ENCODE results near the gene TUT7.

The TUT7 gene

DNA sequence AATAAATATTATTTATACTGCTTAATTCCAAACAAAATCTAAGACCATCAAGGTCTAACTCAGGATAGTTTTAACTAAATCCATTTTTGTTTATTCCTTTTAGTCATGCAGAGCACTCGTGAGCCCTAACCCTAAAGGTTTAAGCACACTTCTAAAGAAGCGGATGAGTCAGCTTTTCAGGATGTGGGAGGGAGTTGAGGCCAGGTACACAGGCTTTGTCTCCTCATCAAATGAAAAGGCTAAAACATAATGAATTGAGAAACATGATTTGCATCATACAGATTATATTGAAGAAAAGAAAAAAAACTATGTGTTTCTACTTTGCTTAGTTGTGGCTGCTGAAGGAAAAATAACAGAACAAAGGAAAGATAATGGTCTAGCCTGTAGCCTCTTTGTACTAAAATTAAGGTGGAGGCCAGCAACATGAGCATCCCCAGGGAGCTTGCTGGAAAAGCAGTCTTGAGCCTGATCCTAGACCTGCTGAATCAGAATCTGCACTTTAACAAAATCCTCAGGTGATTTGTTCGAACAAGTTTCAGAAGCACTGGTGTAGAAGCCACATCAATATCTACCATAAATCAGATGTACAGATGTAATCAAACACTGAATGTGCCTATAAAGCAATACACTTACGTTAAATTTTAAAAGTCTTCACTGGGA is 50.8 kb downstream of the TUT7 start:
- no peak for DNase-seq

DNA sequence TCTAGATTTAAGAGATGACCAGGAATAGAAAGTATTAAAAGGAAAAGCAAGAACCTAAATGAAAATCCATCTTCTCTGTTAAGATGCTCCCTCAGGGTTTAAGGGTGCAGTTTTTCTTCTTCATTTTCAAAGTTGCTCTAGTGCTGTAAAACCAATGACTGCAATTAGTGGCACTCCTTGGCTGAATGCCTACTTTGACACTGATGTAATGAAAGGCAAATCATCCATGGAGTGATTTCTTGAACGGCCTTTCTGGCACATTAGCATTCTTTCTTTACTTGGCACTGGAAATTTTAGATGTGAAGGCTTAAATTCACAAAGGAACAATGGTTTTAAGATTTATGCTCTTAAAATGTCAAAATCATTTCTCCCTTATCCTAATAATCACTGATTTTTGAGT is 52.5 kb downstream of the TUT7 start:
- no peak for DNase-seq

DNA sequence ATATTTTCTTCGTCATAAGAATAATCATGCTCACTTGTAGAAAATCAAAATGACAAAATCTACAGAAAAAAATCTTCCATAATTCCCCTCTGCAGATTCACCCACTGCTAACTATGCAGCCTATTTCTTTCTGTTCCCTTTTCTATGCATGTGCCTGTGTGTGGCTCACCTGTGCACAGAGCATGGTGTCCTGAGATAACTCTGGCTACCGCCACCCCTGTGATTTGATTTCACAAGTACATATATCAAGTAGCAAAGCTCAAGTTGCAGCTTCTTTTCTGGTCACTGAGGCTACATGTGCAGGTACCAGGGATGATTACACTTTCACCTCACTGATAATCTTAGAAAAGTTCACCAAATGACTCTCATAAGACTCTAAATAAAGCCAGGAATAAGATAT is 53.5 kb downstream of the TUT7 start:
- no peak for DNase-seq

DNA sequence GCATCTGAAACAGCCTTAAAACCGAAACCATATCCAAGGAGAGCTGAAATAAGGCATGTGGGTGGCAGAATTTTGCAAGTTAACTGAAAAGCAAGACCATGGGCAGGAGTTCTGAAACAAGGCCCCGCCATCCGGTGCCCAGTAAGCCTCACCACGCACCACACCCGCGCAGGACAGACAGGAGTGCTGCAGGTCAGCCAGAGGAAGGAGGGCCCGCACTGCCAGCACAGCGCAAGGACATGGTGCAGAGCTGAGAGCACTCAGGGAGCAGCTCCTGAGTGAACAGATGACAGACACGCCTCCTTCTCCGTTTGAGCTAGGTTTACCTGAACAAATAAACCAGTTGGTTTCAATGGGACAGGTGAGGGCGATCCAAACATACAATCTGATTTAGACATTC is 55.3 kb downstream of the TUT7 start:
- no peak for DNase-seq

DNA sequence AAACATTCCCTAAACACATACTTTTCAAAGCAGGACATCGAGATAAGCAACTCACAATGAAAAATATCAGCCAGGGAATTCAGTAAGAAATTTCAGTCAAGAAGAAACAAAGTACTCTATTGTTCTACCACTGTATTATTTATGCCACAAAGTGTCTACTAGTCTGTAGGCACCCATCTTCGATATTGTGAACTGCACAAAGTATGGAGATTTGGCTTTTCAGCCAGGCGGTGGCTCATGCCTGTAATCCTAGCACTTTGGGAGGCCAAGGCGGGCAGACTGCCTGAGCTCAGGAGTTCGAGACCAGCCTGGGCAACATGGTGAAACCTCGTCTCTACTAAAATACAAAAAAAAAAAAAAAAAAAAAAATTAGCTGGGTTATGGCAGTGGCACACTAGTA is 63.9 kb downstream of the TUT7 start:
- DNase-seq: peak; percentile 40

DNA sequence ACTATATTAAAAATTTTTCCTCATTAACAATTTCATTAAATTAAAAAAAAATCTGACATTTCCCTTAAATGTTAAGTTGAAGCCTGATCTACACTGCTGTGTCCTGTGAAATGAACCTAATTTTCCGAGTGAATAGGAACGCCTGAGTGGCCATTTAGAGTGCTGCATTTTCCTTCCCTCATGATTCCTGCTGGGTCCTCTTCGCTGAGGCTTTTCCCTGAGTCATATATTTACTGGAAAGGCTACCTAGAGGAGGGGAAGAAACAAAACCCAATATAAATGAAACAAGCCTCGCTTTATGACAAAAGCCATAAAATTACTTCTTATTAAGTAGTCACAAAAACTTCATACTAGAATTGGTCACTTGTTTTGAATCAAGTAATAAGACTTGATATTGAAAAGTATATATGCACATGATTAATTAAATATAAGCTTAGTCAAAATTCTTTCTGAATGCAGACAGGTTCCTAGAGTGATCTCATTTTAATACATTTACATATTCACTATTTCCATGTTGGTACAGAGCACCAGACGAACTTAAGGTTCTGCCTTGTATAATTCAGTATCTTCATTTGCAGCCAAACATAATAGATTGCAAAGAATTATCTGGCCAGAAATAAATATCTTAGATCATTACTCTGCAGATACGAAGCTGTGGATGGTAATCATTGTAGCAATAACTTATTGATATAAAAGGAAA is 65.6 kb downstream of the TUT7 start:
- no peak for DNase-seq

DNA sequence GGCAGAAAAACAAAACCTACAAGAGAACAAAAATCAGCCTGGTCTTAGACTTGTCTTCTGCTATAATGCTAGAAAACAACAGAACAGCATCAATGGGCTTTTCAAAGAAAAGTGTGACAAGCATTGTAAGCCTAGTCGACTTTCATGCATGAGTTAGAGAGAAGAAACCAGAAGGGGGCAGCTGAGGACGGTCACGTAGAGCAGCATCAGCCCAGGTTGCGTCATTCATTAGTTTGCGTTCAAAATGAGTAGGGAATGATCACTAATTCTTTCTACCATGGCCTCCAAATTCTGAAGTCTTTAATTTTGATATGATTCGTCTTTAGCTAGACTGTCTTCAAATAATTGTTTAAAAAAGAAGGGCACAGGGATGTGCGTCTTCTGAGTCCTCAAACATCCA is 67.2 kb downstream of the TUT7 start:
- no peak for DNase-seq

DNA sequence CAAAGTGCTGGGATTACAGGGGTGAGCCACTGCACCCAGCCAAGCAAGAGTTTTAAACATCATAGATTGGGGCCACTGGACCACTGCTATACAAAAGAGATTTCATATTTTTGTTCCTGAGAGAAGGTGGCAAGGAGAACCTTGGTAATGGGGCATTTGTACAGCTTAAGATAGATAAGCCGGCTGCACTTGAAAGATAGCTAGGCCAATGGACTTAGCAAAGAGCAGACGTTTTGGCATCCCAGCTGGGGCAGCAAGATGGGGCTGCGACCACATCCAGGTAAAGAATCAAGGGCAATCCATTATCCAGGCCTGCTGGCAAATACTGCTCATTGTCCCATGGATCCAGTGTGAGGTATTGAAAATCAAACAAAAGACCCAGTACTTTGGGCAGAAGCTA is 67.9 kb downstream of the TUT7 start:
- DNase-seq: no peak

DNA sequence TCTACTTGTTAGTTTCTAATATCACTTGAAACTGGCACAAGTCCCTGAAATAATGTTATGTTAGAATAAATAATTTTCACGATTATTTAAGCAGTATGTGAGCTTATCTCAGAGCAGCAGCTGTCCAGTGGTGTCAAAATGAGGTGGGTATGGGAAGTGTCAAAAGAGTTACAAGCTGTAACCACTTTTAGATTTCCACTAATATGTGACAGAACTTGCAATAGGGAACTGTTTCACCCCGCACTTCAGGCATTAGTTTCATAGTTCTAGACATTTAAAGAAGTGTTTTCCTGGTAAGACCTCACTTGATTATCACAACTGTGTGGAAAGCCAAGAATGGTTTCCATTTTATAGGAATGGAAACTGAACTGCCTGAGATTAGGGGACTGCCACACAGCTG is 68.9 kb downstream of the TUT7 start:
- DNase-seq: no peak

DNA sequence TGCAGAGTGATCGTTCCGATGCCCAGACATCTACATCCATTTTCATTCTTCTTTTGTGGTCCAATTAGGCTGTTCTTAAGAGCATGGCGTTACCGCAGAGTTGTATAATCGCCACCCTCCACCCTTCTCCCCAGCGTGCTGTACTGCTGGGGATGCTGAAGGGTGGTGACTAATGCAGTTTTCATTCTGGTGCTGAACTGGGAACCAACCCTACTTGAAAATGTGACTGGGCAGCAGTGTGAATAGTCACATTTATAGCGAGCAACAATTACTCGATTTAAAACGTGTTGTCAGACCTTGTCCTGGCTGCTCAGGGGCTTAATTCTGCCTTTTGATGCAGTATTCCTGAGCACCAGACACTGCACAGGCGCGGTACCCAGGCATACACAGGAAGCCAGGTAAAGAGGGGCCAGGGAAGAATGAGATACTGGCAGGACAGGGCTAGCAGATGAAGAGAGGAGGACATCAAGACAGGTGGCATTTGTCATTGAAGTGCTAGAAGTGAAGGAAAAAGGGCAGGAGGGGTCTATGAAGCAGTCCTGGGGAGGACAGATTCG is 71.2 kb downstream of the TUT7 start:
- DNase-seq: no peak

DNA sequence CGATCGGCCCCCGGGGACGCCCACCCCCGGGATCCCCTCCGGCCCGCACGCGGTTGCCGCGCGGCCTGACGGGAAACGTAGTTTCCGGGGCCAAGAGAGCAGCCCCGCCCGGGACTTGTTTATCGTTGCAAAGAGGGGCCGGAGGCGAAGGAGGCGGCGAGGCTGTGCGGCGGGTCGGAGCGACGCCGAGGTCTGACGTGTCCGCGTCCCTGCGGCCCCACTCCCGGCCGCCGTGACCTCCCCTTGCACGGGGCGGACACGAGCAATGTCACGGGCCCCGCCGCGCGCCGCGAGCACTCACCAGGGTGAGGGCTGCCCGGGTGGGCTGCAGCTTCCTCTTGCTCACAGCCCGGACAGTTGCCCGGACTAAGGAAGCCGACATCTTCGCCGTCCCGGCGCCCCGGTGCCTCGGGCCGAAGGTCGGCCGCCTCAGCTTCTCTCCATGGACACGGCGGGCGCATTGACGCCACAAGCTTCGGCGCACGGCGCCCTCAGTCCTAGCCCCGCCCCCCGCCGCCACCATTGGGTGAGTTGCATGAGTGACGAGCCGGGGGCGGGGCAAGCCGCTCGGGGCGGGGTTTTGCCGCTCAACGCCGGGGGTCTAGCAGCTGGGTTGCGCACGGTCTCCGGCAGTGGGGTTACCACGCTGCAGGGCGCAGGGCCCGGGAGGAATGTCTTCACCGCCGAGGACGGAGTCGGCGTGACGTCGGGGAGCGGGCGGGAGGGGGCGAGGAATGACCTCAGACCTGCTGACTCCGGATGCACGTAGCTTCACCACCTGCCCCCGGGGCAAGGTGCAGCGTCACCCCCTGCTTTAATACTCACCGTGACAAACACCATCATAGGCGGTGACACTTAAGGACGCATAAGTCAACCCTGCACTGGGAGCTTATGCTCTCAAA is 71.9 kb downstream of the TUT7 start, which contains the start of gene ISCA1:
Gene ISCA1 (minus strand): TSS at position 462 of the 902 bp plus-strand sequence. CDS start 80 bp downstream, at position 382.
- peak; percentile 91 for DNase-seq

DNA sequence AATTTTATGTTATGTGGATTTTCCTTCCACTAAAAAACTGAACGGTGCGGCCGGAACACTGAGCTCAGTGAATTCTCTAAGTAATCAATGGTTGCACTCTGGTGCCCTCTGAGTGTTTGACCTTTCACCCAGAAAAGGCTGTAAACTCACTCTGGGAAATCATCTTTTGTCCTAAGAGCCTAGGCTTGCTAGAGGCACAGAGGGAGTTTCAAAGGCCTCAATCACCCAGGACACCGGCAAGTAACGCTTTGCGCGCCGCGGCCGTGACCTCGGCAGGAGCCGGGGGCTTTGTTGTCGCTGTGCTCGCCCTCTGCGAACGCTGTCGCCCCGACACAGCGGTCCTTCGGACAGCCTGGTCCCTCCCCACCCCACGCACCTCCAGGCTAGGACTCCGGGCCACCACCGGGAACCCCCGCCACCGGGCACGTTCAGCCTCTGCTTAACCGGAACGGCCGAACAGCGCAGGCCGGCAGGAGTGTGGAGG is 72.6 kb downstream of the TUT7 start:
- no peak for DNase-seq

DNA sequence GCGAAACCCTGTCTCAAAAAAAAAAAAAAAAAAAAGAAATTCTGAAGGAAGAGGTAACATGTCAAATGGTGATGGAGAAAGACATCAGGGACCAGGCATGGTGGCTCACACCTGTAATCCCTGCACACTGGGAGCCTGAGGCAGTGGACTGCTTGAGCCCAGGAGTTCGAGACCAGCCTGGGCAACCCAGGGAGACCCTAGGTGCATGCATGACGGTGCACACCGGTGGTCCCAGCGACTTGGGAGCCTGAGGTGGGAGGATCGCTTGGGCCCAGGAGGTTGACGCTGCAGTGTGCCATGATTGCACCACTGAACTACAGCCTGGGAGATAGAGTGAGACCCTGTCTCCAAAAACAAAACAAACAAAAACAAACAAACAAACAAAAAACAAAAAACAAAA is 73.6 kb downstream of the TUT7 start:
- no peak for DNase-seq

DNA sequence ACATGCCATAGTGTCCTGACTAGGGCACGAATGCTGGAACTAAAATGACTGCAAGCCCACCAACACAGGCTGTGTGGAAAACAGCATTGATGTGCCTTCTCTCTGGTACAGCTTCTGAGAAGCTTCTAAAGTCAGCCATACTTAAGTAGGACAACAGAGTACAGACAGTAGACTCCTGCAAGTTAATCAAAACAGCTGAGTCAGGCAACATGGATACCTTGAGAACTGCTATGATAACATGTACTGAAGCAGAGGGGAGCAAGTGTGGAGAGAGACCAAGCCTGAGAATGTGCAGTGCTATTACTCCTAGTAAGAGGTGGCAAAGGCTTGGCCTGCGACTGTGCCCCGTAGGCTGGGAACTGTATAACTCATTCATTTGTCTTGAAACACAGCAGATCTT is 74.4 kb downstream of the TUT7 start:
- DNase-seq: no peak

DNA sequence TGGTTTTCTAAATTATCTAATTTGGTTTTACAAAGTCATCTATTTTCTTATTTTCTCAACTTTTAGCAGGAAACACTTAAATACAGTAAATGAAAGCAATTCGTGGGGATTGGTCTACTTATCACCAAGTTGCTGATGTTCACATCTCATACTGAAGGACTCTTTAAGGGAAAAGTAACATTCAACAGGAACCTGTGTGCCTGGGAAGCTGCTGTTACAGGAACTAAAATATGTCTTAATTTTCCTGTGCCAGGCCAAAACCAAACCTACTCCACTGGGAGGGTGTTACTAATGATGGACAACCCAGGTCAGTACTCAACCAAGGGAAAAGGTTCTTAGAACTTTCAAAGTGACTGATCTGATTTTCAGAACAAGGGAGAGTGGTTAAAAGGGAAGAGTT is 77.1 kb downstream of the TUT7 start:
- no peak for DNase-seq

DNA sequence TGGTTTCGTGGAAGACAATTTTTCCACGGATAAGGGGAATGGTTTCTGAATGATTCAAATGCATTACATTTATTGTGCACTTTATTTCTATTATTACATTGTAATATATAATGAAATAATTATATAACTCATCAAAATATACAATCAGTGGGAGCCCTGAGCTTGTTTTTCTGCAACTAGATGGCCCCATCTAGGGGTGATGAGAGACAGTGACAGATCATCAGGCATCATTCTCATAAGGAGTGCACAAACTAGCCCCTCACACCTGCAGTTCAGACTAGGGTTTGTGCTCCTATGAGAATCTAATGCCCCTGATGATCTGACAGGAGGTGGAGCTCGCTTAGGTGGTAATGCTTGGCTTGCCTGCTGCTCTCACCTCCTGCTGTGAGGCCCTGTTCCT is 78.2 kb downstream of the TUT7 start:
- DNase-seq: no peak

DNA sequence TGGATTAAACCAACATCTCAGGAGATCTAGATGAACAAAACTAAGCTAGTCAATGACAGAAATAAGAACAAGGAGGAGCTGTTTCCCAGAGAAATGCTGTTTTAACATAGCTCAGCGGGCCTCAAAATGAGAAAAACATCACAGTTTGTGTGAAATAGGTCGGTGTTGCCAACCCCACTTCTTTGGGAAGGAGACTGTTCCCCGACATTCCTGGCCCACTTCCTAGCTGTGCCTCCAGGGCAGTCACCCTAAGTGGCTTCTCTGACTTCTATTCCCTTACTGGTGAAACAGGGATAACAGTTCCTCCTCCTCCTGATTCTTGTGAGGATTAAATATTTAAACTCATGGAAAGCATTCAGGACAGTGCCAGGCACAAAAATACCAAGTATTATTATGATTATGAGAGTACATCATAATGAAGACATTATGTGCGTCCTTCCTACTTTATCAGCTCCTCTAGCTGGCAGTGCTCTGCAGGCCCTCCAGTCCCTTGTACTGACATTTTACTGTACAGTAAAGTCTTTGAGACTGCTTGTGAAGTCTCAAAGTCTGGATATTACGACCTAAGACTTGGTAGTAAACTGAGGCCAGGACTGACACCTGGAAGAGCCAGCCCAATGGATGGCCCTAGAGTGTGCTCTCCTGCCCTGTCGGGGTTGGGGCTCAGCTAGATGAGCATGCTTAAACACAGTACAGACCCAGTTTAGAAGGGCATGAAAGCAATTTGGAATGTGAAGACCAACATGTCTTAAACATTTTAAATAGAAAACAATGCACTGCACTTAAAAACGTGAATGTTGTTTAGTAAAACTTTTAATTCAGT is 79.2 kb downstream of the TUT7 start:
- DNase-seq: no peak

DNA sequence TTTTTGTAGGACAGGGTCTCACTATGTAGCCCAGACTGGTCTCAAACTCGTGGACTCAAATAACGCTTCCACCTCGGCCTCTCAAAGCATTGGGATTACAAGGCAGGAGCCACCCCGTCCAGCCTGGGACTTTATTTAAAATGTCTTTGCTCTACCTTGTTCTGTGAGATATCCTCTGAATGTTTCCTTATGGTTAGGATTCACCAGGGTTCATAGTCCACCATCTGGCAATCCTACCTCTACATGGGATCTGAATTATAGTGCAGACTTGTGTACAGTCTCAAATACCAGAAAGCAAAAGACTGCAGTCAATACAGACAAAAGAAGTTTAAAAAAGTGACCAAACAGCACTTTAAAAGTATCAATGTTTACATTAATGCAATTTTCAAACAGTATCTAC is 82.0 kb downstream of the TUT7 start:
- DNase-seq: no peak

DNA sequence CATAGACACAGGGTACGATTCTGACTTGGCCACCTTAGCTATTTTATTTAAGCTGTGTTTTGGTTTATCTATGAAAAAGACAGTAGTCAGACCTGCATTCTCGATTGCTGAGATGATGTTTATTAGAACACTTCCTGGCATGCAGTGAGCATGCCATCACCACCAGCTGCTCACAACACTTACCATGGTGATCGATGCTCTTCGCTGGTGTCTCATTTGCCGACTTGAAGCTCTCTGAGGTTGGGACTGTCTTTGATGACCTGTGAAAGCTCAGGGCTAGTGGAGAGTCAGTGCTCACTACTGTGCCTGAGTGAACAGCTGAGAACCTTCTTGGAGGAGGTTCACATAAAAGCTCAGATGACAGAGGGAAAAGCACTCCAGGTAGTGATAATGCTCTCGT is 90.3 kb downstream of the TUT7 start:
- DNase-seq: no peak

DNA sequence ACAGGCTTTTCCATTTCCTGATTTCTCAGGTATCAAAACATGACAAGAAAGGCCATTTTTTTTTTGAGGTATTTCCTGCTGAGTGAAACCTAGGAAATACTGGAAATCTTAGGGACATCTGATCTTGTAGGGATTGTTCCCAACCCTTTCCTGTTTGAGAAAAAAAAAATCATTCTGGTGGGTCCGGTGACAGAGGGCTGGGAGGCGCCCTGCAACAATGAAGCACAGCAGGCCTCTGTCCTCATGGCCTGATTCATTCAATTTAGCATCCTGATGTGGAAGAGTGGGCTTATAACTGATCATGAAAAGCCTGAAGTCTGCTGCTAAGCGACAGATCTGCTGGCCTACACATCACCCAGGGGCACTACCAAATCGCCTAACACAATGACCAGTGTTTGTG is 91.7 kb downstream of the TUT7 start:
- no peak for DNase-seq

DNA sequence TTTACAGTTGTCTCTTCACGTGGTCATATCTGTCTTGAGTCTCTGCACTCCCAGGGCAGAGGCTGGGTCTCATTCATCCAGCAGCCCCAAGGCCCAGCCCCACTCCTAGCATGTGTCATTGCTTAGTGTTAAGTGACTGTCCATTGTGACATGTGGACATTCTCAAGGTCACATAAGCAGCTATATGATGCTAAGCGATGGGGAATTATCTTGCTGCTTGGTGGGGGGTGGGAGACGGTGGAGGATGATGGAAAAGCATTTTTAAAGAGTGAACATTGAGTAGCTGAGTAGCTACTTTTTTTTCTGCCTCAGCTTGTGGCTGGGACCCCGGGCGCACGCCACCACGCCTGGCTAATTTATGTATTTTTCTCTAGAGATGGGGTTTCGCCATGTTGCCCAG is 94.7 kb downstream of the TUT7 start, which contains the start of gene C9orf153:
Gene C9orf153 (minus strand): TSS at position 101 of the 400 bp plus-strand sequence. CDS start 30,054 bp downstream, outside the sequence.
- DNase-seq: no peak

DNA sequence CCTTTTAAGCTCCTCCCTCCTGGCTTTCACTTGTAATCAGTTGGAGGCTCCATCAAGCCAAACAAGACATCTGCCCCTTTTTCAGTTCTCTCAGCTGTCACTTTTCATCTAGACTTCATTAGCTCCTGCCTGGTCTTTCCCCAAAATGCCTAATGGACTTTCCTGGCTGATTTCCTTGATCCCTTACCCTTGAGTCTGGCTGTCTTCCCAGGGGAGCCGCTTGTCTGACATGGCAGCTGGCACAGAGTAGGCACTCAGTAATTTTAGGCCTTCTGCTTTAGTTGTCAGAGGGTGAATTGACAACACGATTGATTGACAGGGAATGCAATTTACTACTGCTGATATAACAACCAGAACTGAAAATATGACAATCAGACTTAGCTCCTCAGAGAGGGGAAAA is 96.8 kb downstream of the TUT7 start:
- DNase-seq: no peak

All from NCI-H1048 (cell line).